ENCODE measurements around the gene ADPRH.

ADPRH gene

GRCh38 chr3:119596398-119596797 is 17.1 kb downstream of the ADPRH start:
- no peak for DNase-seq (ENCODE audit: low read depth in 2 of 2, low spot score in 1 of 2)

GRCh38 chr3:119597548-119598288 is 18.4 kb downstream of the ADPRH start, which contains the start of gene PLA1A:
Gene PLA1A, plus strand, starts transcription at chr3:119597885. Its CDS starts 29 bp downstream, at chr3:119597914.
- no peak for DNase-seq (ENCODE audit: low read depth in 2 of 2, low spot score in 1 of 2)

- no peak for DNase-seq (ENCODE audit: low read depth in 2 of 2, low spot score in 1 of 2)
Observed at GRCh38 chr3:119598410-119599098, 19.3 kb downstream of the ADPRH start.

- DNase-seq (ENCODE audit: low read depth in 2 of 2, low spot score in 1 of 2) = no peak
Observed at GRCh38 chr3:119599558-119600174, 20.4 kb downstream of the ADPRH start.

- no peak for DNase-seq (ENCODE audit: low read depth in 2 of 2, low spot score in 1 of 2)
Observed at GRCh38 chr3:119600732-119601131, 21.4 kb downstream of the ADPRH start.

GRCh38 chr3:119601154-119601553 is 21.9 kb downstream of the ADPRH start:
- DNase-seq (ENCODE audit: low read depth in 2 of 2, low spot score in 1 of 2) = no peak

GRCh38 chr3:119602676-119603075 is 23.4 kb downstream of the ADPRH start:
- no peak for DNase-seq (ENCODE audit: low read depth in 2 of 2, low spot score in 1 of 2)

GRCh38 chr3:119604878-119605277 is 25.6 kb downstream of the ADPRH start:
- DNase-seq (ENCODE audit: low read depth in 2 of 2, low spot score in 1 of 2) = no peak

GRCh38 chr3:119608405-119609000 is 29.2 kb downstream of the ADPRH start:
- no peak for DNase-seq (ENCODE audit: low read depth in 2 of 2, low spot score in 1 of 2)

GRCh38 chr3:119609301-119609700 is 30.0 kb downstream of the ADPRH start:
- DNase-seq (ENCODE audit: low read depth in 2 of 2, low spot score in 1 of 2) = no peak

GRCh38 chr3:119611664-119612063 is 32.4 kb downstream of the ADPRH start:
- no peak for DNase-seq (ENCODE audit: low read depth in 2 of 2, low spot score in 1 of 2)

GRCh38 chr3:119613201-119613600 is 33.9 kb downstream of the ADPRH start:
- no peak for DNase-seq (ENCODE audit: low read depth in 2 of 2, low spot score in 1 of 2)

- DNase-seq (ENCODE audit: low read depth in 2 of 2, low spot score in 1 of 2) = no peak
Observed at GRCh38 chr3:119613872-119614271, 34.6 kb downstream of the ADPRH start.

GRCh38 chr3:119616056-119616455 is 36.8 kb downstream of the ADPRH start:
- DNase-seq (ENCODE audit: low read depth in 2 of 2, low spot score in 1 of 2) = no peak

GRCh38 chr3:119619094-119619493 is 39.8 kb downstream of the ADPRH start:
- DNase-seq (ENCODE audit: low read depth in 2 of 2, low spot score in 1 of 2) = no peak

- DNase-seq (ENCODE audit: low read depth in 2 of 2, low spot score in 1 of 2) = no peak
Observed at GRCh38 chr3:119620899-119621298, 41.6 kb downstream of the ADPRH start.

GRCh38 chr3:119624002-119624720 is 44.9 kb downstream of the ADPRH start:
- DNase-seq (ENCODE audit: low read depth in 2 of 2, low spot score in 1 of 2) = no peak

- no peak for DNase-seq (ENCODE audit: low read depth in 2 of 2, low spot score in 1 of 2)
Observed at GRCh38 chr3:119625451-119626153, 46.3 kb downstream of the ADPRH start.

- DNase-seq (ENCODE audit: low read depth in 2 of 2, low spot score in 1 of 2) = no peak
Observed at GRCh38 chr3:119626196-119626595, 46.9 kb downstream of the ADPRH start.

- DNase-seq (ENCODE audit: low read depth in 2 of 2, low spot score in 1 of 2) = no peak
Observed at GRCh38 chr3:119627461-119627860, 48.2 kb downstream of the ADPRH start.

Data from stimulated activated CD8-positive, alpha-beta memory T cell treated with anti-CD3 and anti-CD28 coated beads, Interleukin-4, amount 100 ng/mL, for 4 hours (primary cell).